GM21367 (cell line): ENCODE results near the gene GP5.

Source experiments
- ATAC-seq: cut with Tn5 transposase; IDR thresholded peaks from one replicate; pipeline ENCODE4 v1.9.1; 2021; ENCODE audit not compliant: unreplicated experiment

The GP5 gene

GRCh38 chr3:194352667-194353246 lies 46.3 kb downstream of the GP5 start:
- no peak for ATAC-seq

GRCh38 chr3:194351952-194352536 lies 47.0 kb downstream of the GP5 start:
- ATAC-seq, result no peak

GRCh38 chr3:194351080-194351672 lies 47.9 kb downstream of the GP5 start, which contains the start of gene CPN2:
Gene CPN2, minus strand, starts transcription at chr3:194351328. Its CDS starts 8,626 bp downstream, at chr3:194342702.
- no peak for ATAC-seq

GRCh38 chr3:194350726-194351071 lies 48.4 kb downstream of the GP5 start:
- ATAC-seq, result no peak

- no peak for ATAC-seq
These were observed 50.7 kb downstream of the GP5 start for GRCh38 chr3:194348354-194348753.

GRCh38 chr3:194346621-194347020 lies 52.4 kb downstream of the GP5 start:
- no peak for ATAC-seq

- no peak for ATAC-seq
These were observed 53.0 kb downstream of the GP5 start for GRCh38 chr3:194346035-194346434.
